OCI-M2 (cell line): ENCODE measurements around the gene ZBP1.

ENCODE experiments used
- DNase-seq: peaks from one replicate; lab custom pipeline; 2025; ENCODE audit not compliant: unreplicated experiment; lab: John Stamatoyannopoulos, UW

ZBP1 gene

GRCh38 chr20:57658833-57659516 lies 38.7 kb upstream of the ZBP1 start:
- no peak for DNase-seq

GRCh38 chr20:57658447-57658832 lies 38.2 kb upstream of the ZBP1 start:
- no peak for DNase-seq

GRCh38 chr20:57657535-57658446 lies 37.6 kb upstream of the ZBP1 start:
- no peak for DNase-seq

- DNase-seq = no peak
These were observed 36.8 kb upstream of the ZBP1 start for GRCh38 chr20:57656821-57657534.

- no peak for DNase-seq
These were observed 36.1 kb upstream of the ZBP1 start for GRCh38 chr20:57656252-57656820.

- DNase-seq = no peak
These were observed 35.6 kb upstream of the ZBP1 start for GRCh38 chr20:57655809-57656155.

GRCh38 chr20:57654998-57655808 lies 35.0 kb upstream of the ZBP1 start:
- no peak for DNase-seq

- DNase-seq = no peak
These were observed 34.3 kb upstream of the ZBP1 start for GRCh38 chr20:57654363-57654997.

GRCh38 chr20:57653910-57654309 lies 33.7 kb upstream of the ZBP1 start:
- no peak for DNase-seq

- no peak for DNase-seq
These were observed 33.3 kb upstream of the ZBP1 start for GRCh38 chr20:57653546-57653900.

- DNase-seq = no peak
These were observed 32.6 kb upstream of the ZBP1 start for GRCh38 chr20:57652606-57653545.

GRCh38 chr20:57651881-57652605 lies 31.8 kb upstream of the ZBP1 start:
- DNase-seq = no peak

GRCh38 chr20:57650756-57651483 lies 30.7 kb upstream of the ZBP1 start:
- DNase-seq = no peak

- no peak for DNase-seq
These were observed 30.0 kb upstream of the ZBP1 start for GRCh38 chr20:57650266-57650665.

GRCh38 chr20:57649617-57650015 lies 29.4 kb upstream of the ZBP1 start:
- no peak for DNase-seq

- DNase-seq = no peak
These were observed 28.8 kb upstream of the ZBP1 start for GRCh38 chr20:57648878-57649616.
